Vagina (tissue), 2 donors: ENCODE results near the gene EPHA7.

Source experiments
- POLR2A ChIP-seq, 2 donors: fragments of 450-650 bp; IDR thresholded peaks; one replicate each; pipeline ENCODE4 v1.6.1; 2017; ENCODE audit warnings: antibody characterized with exemption in 2 of 2, mild to moderate bottlenecking in 2 of 2, moderate library complexity in 2 of 2
- POLR2AphosphoS5 ChIP-seq, 2 donors: sonication (generic); formaldehyde crosslinking; IDR thresholded peaks; one replicate each; pipeline ENCODE4 v1.9.0; 2017; ENCODE audit warnings: antibody characterized with exemption in 2 of 2, mild to moderate bottlenecking in 2 of 2, low read depth in 1 of 2; ENCODE audit not compliant: insufficient read depth in 1 of 2
- TF ChIP-seq, protein P1 (sequence below), 3 experiments: fragments of 450-650 bp in 2 of 3; fragments of 200-600 bp in 1 of 3; sonication (generic) in 1 of 3; IDR thresholded peaks; one replicate each; pipeline ENCODE4 v1.5.1; 2017 to 2019; ENCODE audit warnings: antibody characterized with exemption in 3 of 3, mild to moderate bottlenecking in 2 of 3, moderate library complexity in 2 of 3

DNA sequence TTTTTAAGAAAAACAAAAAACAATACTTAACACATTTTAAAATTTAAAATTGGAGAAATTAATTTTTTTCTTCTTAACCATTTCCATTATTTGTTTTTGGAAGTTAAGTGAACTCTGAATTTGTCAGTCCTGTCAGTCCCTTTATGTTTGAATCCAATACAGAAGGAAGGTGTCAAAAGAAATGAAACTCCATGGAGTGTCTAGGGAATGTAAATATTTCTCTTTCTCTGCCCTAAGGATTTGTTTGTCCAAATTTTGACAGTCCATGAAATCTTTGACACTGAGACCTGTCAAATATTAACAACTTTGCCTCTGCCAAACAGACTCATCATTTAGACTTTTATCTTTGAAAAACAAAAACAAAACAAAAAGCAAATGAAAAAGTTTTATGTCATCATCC, 166.4 kb downstream of the EPHA7 start:
- TF ChIP-seq, protein P1, sequence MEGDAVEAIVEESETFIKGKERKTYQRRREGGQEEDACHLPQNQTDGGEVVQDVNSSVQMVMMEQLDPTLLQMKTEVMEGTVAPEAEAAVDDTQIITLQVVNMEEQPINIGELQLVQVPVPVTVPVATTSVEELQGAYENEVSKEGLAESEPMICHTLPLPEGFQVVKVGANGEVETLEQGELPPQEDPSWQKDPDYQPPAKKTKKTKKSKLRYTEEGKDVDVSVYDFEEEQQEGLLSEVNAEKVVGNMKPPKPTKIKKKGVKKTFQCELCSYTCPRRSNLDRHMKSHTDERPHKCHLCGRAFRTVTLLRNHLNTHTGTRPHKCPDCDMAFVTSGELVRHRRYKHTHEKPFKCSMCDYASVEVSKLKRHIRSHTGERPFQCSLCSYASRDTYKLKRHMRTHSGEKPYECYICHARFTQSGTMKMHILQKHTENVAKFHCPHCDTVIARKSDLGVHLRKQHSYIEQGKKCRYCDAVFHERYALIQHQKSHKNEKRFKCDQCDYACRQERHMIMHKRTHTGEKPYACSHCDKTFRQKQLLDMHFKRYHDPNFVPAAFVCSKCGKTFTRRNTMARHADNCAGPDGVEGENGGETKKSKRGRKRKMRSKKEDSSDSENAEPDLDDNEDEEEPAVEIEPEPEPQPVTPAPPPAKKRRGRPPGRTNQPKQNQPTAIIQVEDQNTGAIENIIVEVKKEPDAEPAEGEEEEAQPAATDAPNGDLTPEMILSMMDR (IDR thresholded peaks at IDR 0.05): no peak
- TF ChIP-seq POLR2A (IDR thresholded peaks at IDR 0.05): no peak
- no peak for TF ChIP-seq POLR2AphosphoS5 (IDR thresholded peaks at IDR 0.05; ENCODE audit: insufficient read depth in 1 of 2, low read depth in 1 of 2)
